Measurements from ENCODE around the gene APOA5. TPM values are rescaled to one million over a fixed set of nuclear protein-coding genes. Genes with fewer than 3 reads are reported as not detected.

Gene APOA5
- polyA plus RNA-seq, 1 of the 3 experiments (the other 2 are of a cell fraction): not detected

DNA sequence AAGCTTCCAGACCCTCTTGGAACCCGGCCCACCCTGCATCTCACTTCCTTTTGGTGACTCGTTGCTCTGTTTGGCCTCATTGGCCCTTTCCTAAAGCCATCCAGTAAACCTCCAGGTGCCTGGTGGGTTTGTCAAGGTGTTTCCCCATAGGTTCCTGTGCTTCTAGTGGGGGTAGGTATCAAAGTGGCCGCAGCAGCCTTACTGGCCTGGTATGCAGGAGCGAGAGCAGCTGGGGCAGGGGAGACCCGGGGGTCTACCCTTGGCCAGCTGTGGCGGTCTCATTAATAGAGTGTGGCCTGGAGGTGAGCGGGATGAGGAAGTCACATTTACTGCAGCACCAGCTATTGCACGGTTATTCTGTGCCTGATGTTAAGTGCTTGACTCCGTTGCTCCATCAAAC lies 27.4 kb upstream of the APOA5 start (continued):
- TF ChIP-seq REST (IDR thresholded peaks at IDR 0.05; ENCODE audit: low read depth, low read length) (no peak), SMC3 (IDR thresholded peaks at IDR 0.05; ENCODE audit: low read depth, low read length) (no peak), FOXM1 (IDR thresholded peaks at IDR 0.05; ENCODE audit: low read depth) (no peak), POLR2AphosphoS5 (IDR thresholded peaks at IDR 0.05; ENCODE audit: low read depth, low read length) (no peak), EP300 (IDR thresholded peaks at IDR 0.05; ENCODE audit: borderline replicate concordance in 1 of 2, low read depth in 1 of 2, low read length in 1 of 2) (no peak), MXI1 (IDR thresholded peaks at IDR 0.05; ENCODE audit: low read depth, low read length) (no peak), RCOR1 (IDR thresholded peaks at IDR 0.05; ENCODE audit: low read length) (no peak)
- TF ChIP-seq, protein P1, sequence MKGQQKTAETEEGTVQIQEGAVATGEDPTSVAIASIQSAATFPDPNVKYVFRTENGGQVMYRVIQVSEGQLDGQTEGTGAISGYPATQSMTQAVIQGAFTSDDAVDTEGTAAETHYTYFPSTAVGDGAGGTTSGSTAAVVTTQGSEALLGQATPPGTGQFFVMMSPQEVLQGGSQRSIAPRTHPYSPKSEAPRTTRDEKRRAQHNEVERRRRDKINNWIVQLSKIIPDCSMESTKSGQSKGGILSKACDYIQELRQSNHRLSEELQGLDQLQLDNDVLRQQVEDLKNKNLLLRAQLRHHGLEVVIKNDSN (IDR thresholded peaks at IDR 0.05; ENCODE audit: borderline replicate concordance, low read depth): no peak

DNA sequence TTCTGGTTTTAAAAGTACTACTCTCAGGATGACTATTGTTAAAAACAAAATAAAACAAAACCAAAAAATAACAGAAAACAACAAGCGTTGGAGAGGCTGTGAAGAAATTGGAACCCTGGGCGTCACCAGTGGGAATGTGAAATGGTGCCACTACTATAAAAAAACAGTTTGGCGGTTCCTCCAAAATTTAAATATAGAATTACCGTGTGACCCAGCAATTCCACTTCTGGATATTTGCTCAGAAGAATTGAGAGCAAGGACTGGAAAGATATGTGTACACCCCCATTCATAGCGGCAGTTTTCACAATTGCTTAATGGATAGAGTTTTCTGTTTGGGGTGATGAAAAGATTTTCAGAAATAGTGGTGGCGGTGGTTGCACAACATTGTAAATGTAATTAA lies 22.8 kb upstream of the APOA5 start:
- ChIA-PET POLR2A (no interaction called here), CTCF (interaction anchor here (1.5 to 2.8 kb wide), 2 partner anchors 21 to 23 kb away, joined by 4 to 16 read pairs; partner anchors contain the start of gene APOA5)
- no peak for TF ChIP-seq REST (IDR thresholded peaks at IDR 0.05; ENCODE audit: low read depth, low read length)
- TF ChIP-seq TEAD4 (IDR thresholded peaks at IDR 0.05; ENCODE audit: borderline replicate concordance, insufficient read depth): no peak
- no peak for TF ChIP-seq CHD2 (IDR thresholded peaks at IDR 0.05; ENCODE audit: low read length, partially characterized antibody)
- TF ChIP-seq GABPA (IDR thresholded peaks at IDR 0.05; ENCODE audit: low read depth): no peak
- TF ChIP-seq EZH2phosphoT487 (IDR thresholded peaks at IDR 0.05; ENCODE audit: borderline replicate concordance, low read depth): no peak
- no peak for TF ChIP-seq YY1 (IDR thresholded peaks at IDR 0.05; ENCODE audit: low read depth)
- TF ChIP-seq, protein P2, sequence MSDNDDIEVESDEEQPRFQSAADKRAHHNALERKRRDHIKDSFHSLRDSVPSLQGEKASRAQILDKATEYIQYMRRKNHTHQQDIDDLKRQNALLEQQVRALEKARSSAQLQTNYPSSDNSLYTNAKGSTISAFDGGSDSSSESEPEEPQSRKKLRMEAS (IDR thresholded peaks at IDR 0.05; ENCODE audit: low read depth): no peak
- no peak for TF ChIP-seq CTCF (IDR thresholded peaks at IDR 0.05)
- TF ChIP-seq, protein P3, sequence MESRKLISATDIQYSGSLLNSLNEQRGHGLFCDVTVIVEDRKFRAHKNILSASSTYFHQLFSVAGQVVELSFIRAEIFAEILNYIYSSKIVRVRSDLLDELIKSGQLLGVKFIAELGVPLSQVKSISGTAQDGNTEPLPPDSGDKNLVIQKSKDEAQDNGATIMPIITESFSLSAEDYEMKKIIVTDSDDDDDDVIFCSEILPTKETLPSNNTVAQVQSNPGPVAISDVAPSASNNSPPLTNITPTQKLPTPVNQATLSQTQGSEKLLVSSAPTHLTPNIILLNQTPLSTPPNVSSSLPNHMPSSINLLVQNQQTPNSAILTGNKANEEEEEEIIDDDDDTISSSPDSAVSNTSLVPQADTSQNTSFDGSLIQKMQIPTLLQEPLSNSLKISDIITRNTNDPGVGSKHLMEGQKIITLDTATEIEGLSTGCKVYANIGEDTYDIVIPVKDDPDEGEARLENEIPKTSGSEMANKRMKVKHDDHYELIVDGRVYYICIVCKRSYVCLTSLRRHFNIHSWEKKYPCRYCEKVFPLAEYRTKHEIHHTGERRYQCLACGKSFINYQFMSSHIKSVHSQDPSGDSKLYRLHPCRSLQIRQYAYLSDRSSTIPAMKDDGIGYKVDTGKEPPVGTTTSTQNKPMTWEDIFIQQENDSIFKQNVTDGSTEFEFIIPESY (IDR thresholded peaks at IDR 0.05; ENCODE audit: borderline replicate concordance, low read depth): no peak
- no peak for TF ChIP-seq MEF2A (IDR thresholded peaks at IDR 0.05; ENCODE audit: borderline replicate concordance, low read depth)
- TF ChIP-seq RCOR1 (IDR thresholded peaks at IDR 0.05; ENCODE audit: low read length): no peak
- no peak for TF ChIP-seq SMC3 (IDR thresholded peaks at IDR 0.05; ENCODE audit: low read depth, low read length)
- TF ChIP-seq FOXJ3 (CRISPR knock-in tag; IDR thresholded peaks at IDR 0.05): no peak
- no peak for TF ChIP-seq RFX5 (IDR thresholded peaks at IDR 0.05; ENCODE audit: low read length)

More for the DNA sequence above, 22.8 kb upstream of the APOA5 start:
- H3K9ac ChIP-seq: no peak overlapping the region
- no peak overlapping the region for H2AFZ ChIP-seq (ENCODE audit: low read depth)
- H3K9me3 ChIP-seq: no peaks in the 10 kb centered on the region
- no peak overlapping the region for H3K27ac ChIP-seq (ENCODE audit: low read depth in 2 of 2, low read length in 1 of 2)
- H3K27me3 ChIP-seq (ENCODE audit: insufficient read depth): no peaks in the 10 kb centered on the region
- H3K36me3 ChIP-seq (replicated peaks in 1 of 2; ENCODE audit: control insufficient read depth in 1 of 2, insufficient read depth in 2 of 2, low read length in 1 of 2): no peaks in the 10 kb centered on the region
- no peaks in the 10 kb centered on the region for H3K9me2 ChIP-seq
- no peaks in the 10 kb centered on the region for H3F3A ChIP-seq (replicated peaks; ENCODE audit: insufficient read depth)
- H3K4me2 ChIP-seq: no peak overlapping the region
- H3K79me2 ChIP-seq (ENCODE audit: insufficient read depth): no peaks in the 10 kb centered on the region
- DNase-seq: no peak
- 83% methylated on average over 6 of the region's 6 CpGs for WGBS (ENCODE audit: low lambda C conversion rate)
- no peaks in the 10 kb centered on the region for H3K4me1 ChIP-seq (ENCODE audit: control insufficient read depth in 1 of 2, insufficient read depth in 2 of 2, low read depth in 1 of 2, low read length in 1 of 2)
- H3K4me3 ChIP-seq (ENCODE audit: low read depth in 2 of 2, low read length in 1 of 2): no peak overlapping the region
- no peaks in the 10 kb centered on the region for H4K20me1 ChIP-seq (ENCODE audit: insufficient read depth)
